GM12878 (cell line): ENCODE data around the gene PALLD.

ENCODE experiments used
- BRCA1 ChIP-seq: IDR thresholded peaks from 2 replicates; pipeline ENCODE4 v1.6.1; 2011; ENCODE audit warnings: low read depth, low read length, improper control_type of control experiment
- CBX5 ChIP-seq: sonication (generic); IDR thresholded peaks from 2 replicates; pipeline ENCODE4 v1.6.1; 2016; ENCODE audit warnings: low read depth, moderate library complexity, mild to moderate bottlenecking, inconsistent platforms
- EP300 ChIP-seq, 2 experiments: fragments of 150-350 bp in 1 of 2; IDR thresholded peaks; 2 replicates each; pipeline ENCODE4 v1.6.1; 2011 to 2012; ENCODE audit warnings: low read depth in 2 of 2, low read length in 2 of 2, borderline replicate concordance in 1 of 2, improper control_type of control experiment in 1 of 2, inconsistent platforms in 1 of 2; ENCODE audit not compliant: control insufficient read depth in 1 of 2
- MTA3 ChIP-seq: IDR thresholded peaks from 2 replicates; pipeline ENCODE4 v1.6.1; 2012; ENCODE audit warnings: low read length, inconsistent platforms, borderline replicate concordance
- POLR2AphosphoS5 ChIP-seq: IDR thresholded peaks from 2 replicates; pipeline ENCODE4 v1.6.1; 2011; ENCODE audit warnings: mild to moderate bottlenecking, low read length, inconsistent platforms
- RAD21 ChIP-seq: IDR thresholded peaks from 2 replicates; pipeline ENCODE4 v1.6.1; 2011; ENCODE audit warnings: mild to moderate bottlenecking, low read depth, low read length, moderate library complexity; ENCODE audit not compliant: insufficient read depth
- TAF1 ChIP-seq: IDR thresholded peaks from 2 replicates; pipeline ENCODE4 v1.6.1; 2011; ENCODE audit warnings: mild to moderate bottlenecking, low read depth, low read length, borderline replicate concordance
- TCF12 ChIP-seq: IDR thresholded peaks from 2 replicates; pipeline ENCODE4 v1.6.1; 2011; ENCODE audit warnings: low read depth, mild to moderate bottlenecking, low read length
- TCF3 ChIP-seq: IDR thresholded peaks from 2 replicates; pipeline ENCODE4 v1.6.1; 2012; ENCODE audit warnings: low read depth, mild to moderate bottlenecking, low read length, borderline replicate concordance; ENCODE audit not compliant: insufficient read depth
- ZNF274 ChIP-seq: IDR thresholded peaks from one replicate; pipeline ENCODE4 v1.8.0; 2011; ENCODE audit not compliant: insufficient read length, insufficient read depth
- TF ChIP-seq, protein P1 (sequence below), 3 experiments: IDR thresholded peaks in 2 of 3; conservative IDR thresholded peaks in 1 of 3; 2 replicates each; pipeline ENCODE4 v1.5.1; 2011; ENCODE audit warnings: low read depth in 3 of 3, low read length in 3 of 3, mild to moderate bottlenecking in 3 of 3, control low read depth in 2 of 3, moderate library complexity in 2 of 3, inconsistent platforms in 1 of 3, mixed read lengths in 1 of 3; ENCODE audit not compliant: control insufficient read depth in 2 of 3, insufficient read depth in 1 of 3; ENCODE audit errors: extremely low read depth in 1 of 3
- TF ChIP-seq, protein P2 (sequence below): IDR thresholded peaks from 2 replicates; pipeline ENCODE4 v1.6.1; 2011; ENCODE audit warnings: low read depth, mild to moderate bottlenecking, low read length, moderate library complexity, borderline replicate concordance; ENCODE audit errors: extremely low read depth

DNA sequence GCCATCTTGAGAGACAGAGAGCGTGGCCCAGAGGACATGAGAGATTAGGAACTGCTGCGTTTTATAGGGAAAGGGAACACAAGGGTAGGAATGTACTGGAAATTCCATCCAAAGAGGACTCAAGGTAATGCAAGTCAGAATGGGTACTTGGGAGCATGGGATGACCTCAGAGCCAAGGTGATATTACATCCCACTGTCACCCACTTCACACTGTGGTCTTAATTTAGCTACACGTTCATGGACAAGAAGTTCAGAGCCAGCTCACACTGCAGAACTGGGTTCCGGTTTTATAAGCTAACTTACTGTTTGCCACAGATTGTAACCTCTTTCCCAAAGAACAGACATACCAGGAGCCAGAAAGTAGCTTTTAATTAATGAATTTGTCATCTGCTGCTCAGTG is 268.5 kb downstream of the PALLD start:
- TF ChIP-seq TCF12 (no peak), TAF1 (no peak), BRCA1 (no peak), POLR2AphosphoS5 (no peak), EP300 (IDR thresholded peaks at IDR 0.05; ENCODE audit: borderline replicate concordance in 1 of 2, control insufficient read depth in 1 of 2, low read depth in 2 of 2, low read length in 2 of 2) (no peak), CBX5 (no peak), RAD21 (no peak), MTA3 (no peak), ZNF274 (no peak), TCF3 (no peak)
- TF ChIP-seq, protein P1, sequence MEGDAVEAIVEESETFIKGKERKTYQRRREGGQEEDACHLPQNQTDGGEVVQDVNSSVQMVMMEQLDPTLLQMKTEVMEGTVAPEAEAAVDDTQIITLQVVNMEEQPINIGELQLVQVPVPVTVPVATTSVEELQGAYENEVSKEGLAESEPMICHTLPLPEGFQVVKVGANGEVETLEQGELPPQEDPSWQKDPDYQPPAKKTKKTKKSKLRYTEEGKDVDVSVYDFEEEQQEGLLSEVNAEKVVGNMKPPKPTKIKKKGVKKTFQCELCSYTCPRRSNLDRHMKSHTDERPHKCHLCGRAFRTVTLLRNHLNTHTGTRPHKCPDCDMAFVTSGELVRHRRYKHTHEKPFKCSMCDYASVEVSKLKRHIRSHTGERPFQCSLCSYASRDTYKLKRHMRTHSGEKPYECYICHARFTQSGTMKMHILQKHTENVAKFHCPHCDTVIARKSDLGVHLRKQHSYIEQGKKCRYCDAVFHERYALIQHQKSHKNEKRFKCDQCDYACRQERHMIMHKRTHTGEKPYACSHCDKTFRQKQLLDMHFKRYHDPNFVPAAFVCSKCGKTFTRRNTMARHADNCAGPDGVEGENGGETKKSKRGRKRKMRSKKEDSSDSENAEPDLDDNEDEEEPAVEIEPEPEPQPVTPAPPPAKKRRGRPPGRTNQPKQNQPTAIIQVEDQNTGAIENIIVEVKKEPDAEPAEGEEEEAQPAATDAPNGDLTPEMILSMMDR (IDR thresholded peaks at IDR 0.05 in 2 of 3, conservative IDR thresholded peaks at IDR 0.05 in 1 of 3; ENCODE audit: control insufficient read depth in 2 of 3, extremely low read depth in 1 of 3, insufficient read depth in 1 of 3, low read depth in 3 of 3, low read length in 3 of 3) = no peak
- TF ChIP-seq, protein P2, sequence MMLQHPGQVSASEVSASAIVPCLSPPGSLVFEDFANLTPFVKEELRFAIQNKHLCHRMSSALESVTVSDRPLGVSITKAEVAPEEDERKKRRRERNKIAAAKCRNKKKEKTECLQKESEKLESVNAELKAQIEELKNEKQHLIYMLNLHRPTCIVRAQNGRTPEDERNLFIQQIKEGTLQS = no peak
